ENCODE results near the gene KCNAB1. TPM values are rescaled to one million over a fixed set of nuclear protein-coding genes. Genes with fewer than 3 reads are reported as not detected.

Gene KCNAB1
- total and polyA plus RNA-seq, 10 of the 15 experiments (the other 5 are each of a cell fraction or from before 2014, with no cell fraction given), result 0.11 to 0.69 (median 0.43) TPM; not detected in 6

DNA sequence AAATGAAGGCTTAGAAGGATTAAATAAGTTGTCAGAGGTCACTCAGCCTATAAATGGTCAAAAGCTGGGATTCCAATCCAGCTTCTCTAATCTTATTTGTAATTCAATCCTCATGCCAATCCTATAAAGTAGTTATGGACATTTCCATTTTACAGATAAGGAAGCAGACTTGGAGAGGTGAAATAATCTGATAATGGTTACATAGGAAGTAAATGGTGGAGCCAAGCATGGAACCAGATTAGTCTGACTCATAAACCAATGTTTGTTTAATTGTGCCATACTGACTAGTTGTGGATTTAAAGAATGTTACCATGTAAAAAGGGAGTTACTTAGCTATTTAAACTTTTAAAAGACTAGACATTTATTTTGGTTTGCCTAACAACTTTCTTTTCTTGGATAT is 59.7 kb downstream of the KCNAB1 start:
- Histone ChIP-seq H3K36me3 (ENCODE audit: control insufficient read depth in 2 of 2, insufficient read depth in 2 of 2, low read length in 1 of 2) (no peaks in the 10 kb centered on the region), H3K4me2 (ENCODE audit: control insufficient read depth, insufficient read depth) (no peak overlapping the region), H4K20me1 (ENCODE audit: control insufficient read depth, insufficient read depth) (no peaks in the 10 kb centered on the region), H3K4me3 (no peak overlapping the region), H3K9me3 (replicated peaks; ENCODE audit: control insufficient read depth, insufficient read depth, low read length) (no peaks in the 10 kb centered on the region), H3K79me2 (ENCODE audit: control insufficient read depth, insufficient read depth, low read length) (no peaks in the 10 kb centered on the region), H3K27me3 (replicated peaks in 1 of 2; ENCODE audit: control insufficient read depth in 2 of 2, insufficient read depth in 2 of 2, low read length in 1 of 2) (peaks cover 0 to 3% of the 10 kb centered on the region in 2 experiments; a peak in 1 of 4 replicates), H3K9ac (ENCODE audit: control insufficient read depth, insufficient read depth, low read length) (no peak overlapping the region), H3K4me1 (ENCODE audit: control insufficient read depth, insufficient read depth, low read length) (no peaks in the 10 kb centered on the region), H2AFZ (ENCODE audit: control insufficient read depth, low read depth, low read length) (no peak overlapping the region), H3K27ac (ENCODE audit: control insufficient read depth, insufficient read depth) (no peak overlapping the region)
- no peak for ATAC-seq
- in situ Hi-C loops (cut with MboI), result no loop called here
- no peak for DNase-seq (ENCODE audit: low read depth, low spot score)
- FAIRE-seq, result no peak
- SMC1A ChIA-PET (ENCODE audit: uncharacterized antibody, unreplicated experiment), result no interaction called here
- CTCF ChIA-PET, result interaction anchor here (1.4 kb wide), 1 partner anchor 13 kb away, joined by 3 read pairs; no protein-coding TSS in a partner anchor
- no TSS peak for BruUV-seq (replicated peaks)
- POLR2A ChIA-PET, result no interaction called here
- no peak for TF ChIP-seq CHD2 (IDR thresholded peaks at IDR 0.05; ENCODE audit: borderline replicate concordance, low read depth, low read length)
- no peak for TF ChIP-seq RB1 (IDR thresholded peaks at IDR 0.05; ENCODE audit: borderline replicate concordance)
- no peak for TF ChIP-seq MXI1 (IDR thresholded peaks at IDR 0.05; ENCODE audit: low read depth, low read length)
- TF ChIP-seq JUND (IDR thresholded peaks at IDR 0.05; ENCODE audit: low read depth, low read length), result no peak
- TF ChIP-seq EP300 (IDR thresholded peaks at IDR 0.05; ENCODE audit: borderline replicate concordance in 1 of 2, control insufficient read depth in 1 of 2, low read depth in 2 of 2, low read length in 2 of 2), result no peak
- TF ChIP-seq, protein P1, sequence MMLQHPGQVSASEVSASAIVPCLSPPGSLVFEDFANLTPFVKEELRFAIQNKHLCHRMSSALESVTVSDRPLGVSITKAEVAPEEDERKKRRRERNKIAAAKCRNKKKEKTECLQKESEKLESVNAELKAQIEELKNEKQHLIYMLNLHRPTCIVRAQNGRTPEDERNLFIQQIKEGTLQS (IDR thresholded peaks at IDR 0.05; ENCODE audit: borderline replicate concordance, extremely low read depth, low read depth, low read length), result no peak
- TF ChIP-seq, protein P2, sequence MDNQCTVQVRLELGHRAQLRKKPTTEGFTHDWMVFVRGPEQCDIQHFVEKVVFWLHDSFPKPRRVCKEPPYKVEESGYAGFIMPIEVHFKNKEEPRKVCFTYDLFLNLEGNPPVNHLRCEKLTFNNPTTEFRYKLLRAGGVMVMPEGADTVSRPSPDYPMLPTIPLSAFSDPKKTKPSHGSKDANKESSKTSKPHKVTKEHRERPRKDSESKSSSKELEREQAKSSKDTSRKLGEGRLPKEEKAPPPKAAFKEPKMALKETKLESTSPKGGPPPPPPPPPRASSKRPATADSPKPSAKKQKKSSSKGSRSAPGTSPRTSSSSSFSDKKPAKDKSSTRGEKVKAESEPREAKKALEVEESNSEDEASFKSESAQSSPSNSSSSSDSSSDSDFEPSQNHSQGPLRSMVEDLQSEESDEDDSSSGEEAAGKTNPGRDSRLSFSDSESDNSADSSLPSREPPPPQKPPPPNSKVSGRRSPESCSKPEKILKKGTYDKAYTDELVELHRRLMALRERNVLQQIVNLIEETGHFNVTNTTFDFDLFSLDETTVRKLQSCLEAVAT (IDR thresholded peaks at IDR 0.05), result no peak
- TF ChIP-seq, protein P3, sequence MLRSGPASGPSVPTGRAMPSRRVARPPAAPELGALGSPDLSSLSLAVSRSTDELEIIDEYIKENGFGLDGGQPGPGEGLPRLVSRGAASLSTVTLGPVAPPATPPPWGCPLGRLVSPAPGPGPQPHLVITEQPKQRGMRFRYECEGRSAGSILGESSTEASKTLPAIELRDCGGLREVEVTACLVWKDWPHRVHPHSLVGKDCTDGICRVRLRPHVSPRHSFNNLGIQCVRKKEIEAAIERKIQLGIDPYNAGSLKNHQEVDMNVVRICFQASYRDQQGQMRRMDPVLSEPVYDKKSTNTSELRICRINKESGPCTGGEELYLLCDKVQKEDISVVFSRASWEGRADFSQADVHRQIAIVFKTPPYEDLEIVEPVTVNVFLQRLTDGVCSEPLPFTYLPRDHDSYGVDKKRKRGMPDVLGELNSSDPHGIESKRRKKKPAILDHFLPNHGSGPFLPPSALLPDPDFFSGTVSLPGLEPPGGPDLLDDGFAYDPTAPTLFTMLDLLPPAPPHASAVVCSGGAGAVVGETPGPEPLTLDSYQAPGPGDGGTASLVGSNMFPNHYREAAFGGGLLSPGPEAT (IDR thresholded peaks at IDR 0.05; ENCODE audit: low read depth), result no peak
- no peak for TF ChIP-seq CBX3 (IDR thresholded peaks at IDR 0.05; ENCODE audit: borderline replicate concordance, low read depth)
- no peak for TF ChIP-seq RELA (IDR thresholded peaks at IDR 0.05; ENCODE audit: borderline replicate concordance, partially characterized antibody)
- no peak for TF ChIP-seq NR2F1 (conservative IDR thresholded peaks at IDR 0.05)
- no peak for TF ChIP-seq SIN3A (IDR thresholded peaks at IDR 0.05; ENCODE audit: low read depth, low read length)
- no peak for TF ChIP-seq STAT1 (conservative IDR thresholded peaks at IDR 0.05)
- TF ChIP-seq HCFC1 (IDR thresholded peaks at IDR 0.05; ENCODE audit: low read length), result no peak
- TF ChIP-seq POLR2AphosphoS2 (IDR thresholded peaks at IDR 0.05; ENCODE audit: low read depth, low read length), result no peak
- no peak for TF ChIP-seq ZNF622 (IDR thresholded peaks at IDR 0.05)
- no peak for TF ChIP-seq POLR2AphosphoS5 (IDR thresholded peaks at IDR 0.05; ENCODE audit: low read length)
- TF ChIP-seq BMI1 (IDR thresholded peaks at IDR 0.05; ENCODE audit: borderline replicate concordance), result no peak
- TF ChIP-seq SMAD1 (IDR thresholded peaks at IDR 0.05; ENCODE audit: low read depth, partially characterized antibody), result no peak
- RAD21 ChIA-PET (ENCODE audit: unreplicated experiment), result no interaction called here
- intact Hi-C loops (cut with micrococcal nuclease; ENCODE audit: unreplicated experiment), result no loop called here
